GM20431 (cell line): Measurements from ENCODE around the gene OSTF1.

Source experiments
- in situ Hi-C: fragments of 300-500 bp; cut with MseI, MboI; formaldehyde crosslinking; loops from one replicate; pipeline ENCODE4 v1.15.0; 2020; ENCODE audit warnings: low sequenced_read_pairs; ENCODE audit not compliant: unreplicated experiment

Gene OSTF1

GRCh38 chr9:75149841-75150241, 61.5 kb downstream of the OSTF1 start:
- in situ Hi-C loops = no loop called here

GRCh38 chr9:75150512-75150911, 62.2 kb downstream of the OSTF1 start:
- in situ Hi-C loops = no loop called here

DNA sequence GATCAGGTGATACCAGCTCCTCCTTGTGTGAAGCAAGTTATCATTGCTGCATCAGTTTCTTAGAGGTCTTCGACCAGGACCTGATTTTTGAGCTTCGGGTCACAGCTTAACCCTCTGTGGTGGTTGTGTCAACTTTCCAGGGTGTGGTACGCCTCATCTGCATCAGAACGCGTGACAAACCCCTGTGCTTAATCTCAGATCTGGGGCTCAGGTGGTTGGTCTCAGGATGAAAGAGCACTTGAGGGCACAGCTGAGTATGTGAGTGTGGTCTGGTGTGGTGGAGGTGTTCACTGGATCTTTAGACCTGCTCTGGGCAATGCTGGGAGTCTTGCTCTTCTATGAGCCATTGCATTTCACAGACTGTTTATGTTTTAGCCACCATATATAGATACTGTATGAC, 64.1 kb downstream of the OSTF1 start:
- in situ Hi-C loops = no loop called here

DNA sequence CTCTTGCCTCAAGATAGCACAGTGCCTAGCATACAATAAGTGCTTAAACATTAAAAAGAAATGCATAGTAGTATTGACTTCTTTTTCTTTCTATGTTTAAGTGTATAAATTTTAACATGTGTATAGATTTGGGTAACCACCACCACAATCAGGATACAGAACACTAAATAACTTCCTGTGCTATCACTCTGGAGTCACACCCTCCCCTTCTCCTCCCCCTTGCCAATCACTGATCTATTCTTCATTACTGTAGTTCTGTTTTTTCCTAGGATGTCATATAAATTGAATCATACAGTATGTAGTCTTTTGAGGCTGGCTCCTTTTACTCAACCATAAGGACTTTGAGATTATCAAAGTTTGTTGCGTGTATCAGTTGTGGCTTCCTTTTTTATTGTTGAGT, 68.5 kb downstream of the OSTF1 start:
- in situ Hi-C loops = no loop called here

GRCh38 chr9:75161116-75161857, 73.0 kb downstream of the OSTF1 start:
- in situ Hi-C loops = no loop called here

- in situ Hi-C loops = no loop called here
These were observed 75.5 kb downstream of the OSTF1 start for GRCh38 chr9:75163764-75164163.

- in situ Hi-C loops = no loop called here
These were observed 76.3 kb downstream of the OSTF1 start for GRCh38 chr9:75164573-75164972.

- in situ Hi-C loops = no loop called here
These were observed 79.0 kb downstream of the OSTF1 start for GRCh38 chr9:75167281-75167680.

GRCh38 chr9:75168270-75169178, 80.2 kb downstream of the OSTF1 start:
- in situ Hi-C loops = no loop called here

GRCh38 chr9:75169623-75170022, 81.3 kb downstream of the OSTF1 start:
- in situ Hi-C loops = no loop called here

- in situ Hi-C loops = no loop called here
These were observed 82.6 kb downstream of the OSTF1 start for GRCh38 chr9:75170898-75171360.

GRCh38 chr9:75175395-75175794, 87.1 kb downstream of the OSTF1 start:
- in situ Hi-C loops = no loop called here

DNA sequence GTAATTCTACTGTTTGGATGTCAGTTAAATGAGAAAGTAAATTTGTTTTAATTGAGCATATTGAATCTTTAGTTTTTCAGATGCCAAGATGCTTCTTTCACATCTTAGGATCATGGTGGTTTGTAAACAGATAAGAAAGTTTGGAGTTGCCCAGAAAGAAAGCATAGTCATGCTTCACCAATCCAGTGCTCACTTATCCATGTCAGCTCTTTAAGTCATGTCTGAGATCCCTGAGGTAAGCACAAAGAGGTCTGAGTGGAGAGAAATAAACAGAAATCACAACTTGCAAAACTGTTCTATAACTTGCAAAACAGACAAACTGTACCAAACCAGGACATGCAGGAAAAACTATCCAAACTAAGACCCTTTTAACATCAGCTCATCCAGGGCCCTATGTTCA, 87.7 kb downstream of the OSTF1 start:
- in situ Hi-C loops = no loop called here

DNA sequence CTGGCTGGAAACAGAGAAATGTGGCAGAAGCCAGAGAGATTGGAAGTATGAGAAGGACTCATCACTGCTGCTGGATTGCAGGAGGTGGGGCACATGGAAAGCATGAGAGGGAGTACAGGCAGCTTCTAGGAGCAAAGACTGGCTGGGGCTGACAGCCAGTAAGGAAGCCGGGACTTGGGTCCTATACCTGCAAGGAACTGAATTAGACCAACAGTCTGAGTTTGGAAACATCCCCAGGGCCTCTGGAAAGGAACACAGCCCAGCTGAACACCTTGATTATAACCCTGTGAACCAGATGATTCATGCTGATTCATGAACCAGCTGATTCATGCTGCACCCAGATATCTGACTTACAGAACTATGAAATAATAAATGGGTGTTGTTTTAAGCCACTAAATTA, 93.4 kb downstream of the OSTF1 start:
- in situ Hi-C loops = no loop called here

GRCh38 chr9:75183306-75183705, 95.0 kb downstream of the OSTF1 start:
- in situ Hi-C loops = no loop called here

GRCh38 chr9:75184471-75184870, 96.2 kb downstream of the OSTF1 start:
- in situ Hi-C loops = no loop called here

DNA sequence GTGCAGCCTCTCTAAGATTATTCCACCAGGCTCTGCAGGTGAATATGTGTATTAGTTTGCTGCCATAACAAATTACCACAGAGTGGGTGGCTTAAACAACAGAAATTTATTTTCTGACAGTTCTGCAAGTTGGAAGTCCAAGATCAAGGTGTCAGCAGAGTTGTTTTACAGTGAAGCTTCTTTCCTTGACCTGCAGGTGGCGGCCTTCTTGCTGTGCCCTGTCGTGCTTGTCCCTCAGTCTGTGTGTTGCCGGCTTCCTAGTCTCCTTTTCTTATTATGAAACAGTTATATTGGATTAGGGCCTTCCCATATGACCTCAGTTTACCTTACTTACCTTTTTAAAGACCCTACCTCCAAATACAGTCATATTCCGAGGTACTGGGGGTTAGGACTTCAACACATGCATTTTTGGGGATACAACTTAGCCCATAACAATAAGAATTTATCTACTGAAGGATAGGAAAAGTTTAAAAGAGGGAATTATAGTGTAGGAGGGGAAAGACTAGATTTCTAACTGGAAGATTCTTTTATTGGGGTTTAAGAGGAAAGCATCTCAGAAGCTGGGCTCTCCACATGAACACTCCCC, 97.4 kb downstream of the OSTF1 start:
- in situ Hi-C loops = no loop called here

GRCh38 chr9:75186767-75187380, 98.6 kb downstream of the OSTF1 start:
- in situ Hi-C loops = no loop called here

GRCh38 chr9:75188756-75189155, 100.4 kb downstream of the OSTF1 start:
- in situ Hi-C loops = no loop called here

- in situ Hi-C loops = no loop called here
These were observed 102.4 kb downstream of the OSTF1 start for GRCh38 chr9:75190762-75191161.
